Measurements from ENCODE around the gene RAB32.

RAB32 gene

GRCh38 chr6:146595972-146596731, 52.5 kb downstream of the RAB32 start:
- no peaks in the 10 kb centered on the region for H3K36me3 ChIP-seq (ENCODE audit: insufficient read depth, low read length)
- H3K4me1 ChIP-seq (ENCODE audit: insufficient read depth, low read length), result peaks cover 3% of the 10 kb centered on the region; the same call in 1 of the 2 replicates
- no peaks in the 10 kb centered on the region for H3K9me3 ChIP-seq (ENCODE audit: control insufficient read depth, insufficient read depth, low read length)
- no peak overlapping the region for H3K9ac ChIP-seq (ENCODE audit: low read depth, low read length)

GRCh38 chr6:146598772-146599405, 55.3 kb downstream of the RAB32 start, which contains the start of gene ADGB:
ADGB (plus strand) TSS chr6:146598972; CDS start chr6:146599041, 69 bp downstream.
- H3K36me3 ChIP-seq (ENCODE audit: insufficient read depth, low read length), result no peaks in the 10 kb centered on the region
- H3K9me3 ChIP-seq (ENCODE audit: control insufficient read depth, insufficient read depth, low read length), result no peaks in the 10 kb centered on the region
- H3K9ac ChIP-seq (ENCODE audit: low read depth, low read length), result peak within 1 kb of the TSS; percentile 47
- peaks cover 3% of the 10 kb centered on the region; the same call in 1 of the 2 replicates for H3K4me1 ChIP-seq (ENCODE audit: insufficient read depth, low read length)

- Histone ChIP-seq H3K9me3 (ENCODE audit: control insufficient read depth, insufficient read depth, low read length) (no peaks in the 10 kb centered on the region), H3K36me3 (ENCODE audit: insufficient read depth, low read length) (no peaks in the 10 kb centered on the region), H3K9ac (ENCODE audit: low read depth, low read length) (no peak overlapping the region), H3K4me1 (ENCODE audit: insufficient read depth, low read length) (peaks cover 3% of the 10 kb centered on the region; the same call in 1 of the 2 replicates)
These were observed 57.7 kb downstream of the RAB32 start for GRCh38 chr6:146601352-146601751.

- no peak overlapping the region for H3K9ac ChIP-seq (ENCODE audit: low read depth, low read length)
- no peaks in the 10 kb centered on the region for H3K36me3 ChIP-seq (ENCODE audit: insufficient read depth, low read length)
- H3K9me3 ChIP-seq (ENCODE audit: control insufficient read depth, insufficient read depth, low read length), result no peaks in the 10 kb centered on the region
- peaks cover 3% of the 10 kb centered on the region; the same call in 1 of the 2 replicates for H3K4me1 ChIP-seq (ENCODE audit: insufficient read depth, low read length)
These were observed 58.9 kb downstream of the RAB32 start for GRCh38 chr6:146602526-146602925.

All from ES-I3 (cell line).